Amniotic stem cell (primary cell): Measurements from ENCODE around the gene PRKCA.
"Not testable (repeated sequence)": the region's sequence is repeated elsewhere in the genome, so short reads cannot be mapped to it uniquely, and the experiment has no call there.

Experiments
- DNase-seq: peaks from one replicate; lab custom pipeline; 2025; lab: John Stamatoyannopoulos, UW

The PRKCA gene

DNA sequence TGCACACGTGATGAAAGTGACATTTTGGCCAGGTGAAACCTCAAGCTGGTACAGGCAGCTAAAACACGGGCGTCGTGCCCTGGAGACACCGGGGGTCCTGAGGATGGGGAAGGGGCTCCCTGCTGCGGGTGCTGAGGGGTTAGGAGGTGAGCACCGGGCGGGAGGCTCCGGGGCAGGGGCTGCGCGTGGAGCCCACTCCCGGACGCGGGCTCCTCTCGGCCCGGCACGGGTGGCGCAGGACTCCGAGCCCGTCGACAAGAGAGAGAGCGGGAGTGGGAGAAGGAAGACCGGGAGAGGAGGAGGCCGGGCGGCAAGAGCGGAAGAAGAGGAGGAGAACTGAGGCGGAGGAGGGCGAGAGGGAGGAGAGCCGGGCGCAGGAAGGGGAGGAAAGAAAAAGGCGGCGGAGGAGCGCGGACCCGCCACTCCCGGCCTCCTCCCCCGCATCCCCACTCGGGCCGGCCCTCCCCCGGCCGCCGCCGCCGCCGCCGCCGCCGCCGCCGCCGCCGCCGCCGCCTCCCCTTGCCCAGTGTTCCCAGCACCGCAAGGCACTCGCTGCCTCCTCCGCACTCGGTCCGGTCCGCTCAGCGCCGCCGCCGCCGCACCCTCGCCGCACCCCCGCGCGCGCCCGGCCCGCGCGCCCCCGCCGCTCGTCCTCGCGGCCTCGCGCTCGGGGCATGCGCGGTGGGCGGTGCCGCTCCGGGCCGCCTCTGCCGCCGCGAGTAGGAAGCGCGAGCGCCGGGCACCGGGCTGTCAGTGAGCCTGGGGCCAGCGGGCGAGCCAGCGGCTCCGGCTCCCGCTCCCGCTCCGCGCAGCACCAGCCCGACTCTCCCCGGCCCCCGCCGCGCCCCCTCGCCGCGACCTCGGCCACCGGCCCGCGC lies at the start of gene PRKCA:
Gene PRKCA (plus strand): TSS at position 750 of the 878 bp plus-strand sequence.
- peak; percentile 49 for DNase-seq

DNA sequence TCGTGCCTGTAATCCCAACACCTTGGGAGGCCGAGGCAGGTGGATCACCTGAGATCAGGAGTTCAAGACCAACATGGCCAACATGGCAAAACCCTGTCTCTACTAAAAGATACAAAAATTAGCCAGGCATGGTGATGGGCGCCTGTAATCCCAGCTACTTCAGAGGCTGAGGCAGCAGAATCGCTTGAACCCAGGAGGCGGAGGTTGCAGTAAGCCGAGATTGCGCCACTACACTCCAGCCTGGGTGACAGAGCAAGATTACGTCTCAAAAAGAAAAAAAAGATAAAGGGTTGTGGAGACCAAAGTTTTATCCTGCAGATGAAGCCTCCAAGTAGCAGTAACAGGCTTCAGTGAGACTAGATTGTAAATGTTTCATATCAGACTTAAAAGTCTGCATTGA lies 49.0 kb upstream of the PRKCA start:
- DNase-seq, result not testable (repeated sequence)

DNA sequence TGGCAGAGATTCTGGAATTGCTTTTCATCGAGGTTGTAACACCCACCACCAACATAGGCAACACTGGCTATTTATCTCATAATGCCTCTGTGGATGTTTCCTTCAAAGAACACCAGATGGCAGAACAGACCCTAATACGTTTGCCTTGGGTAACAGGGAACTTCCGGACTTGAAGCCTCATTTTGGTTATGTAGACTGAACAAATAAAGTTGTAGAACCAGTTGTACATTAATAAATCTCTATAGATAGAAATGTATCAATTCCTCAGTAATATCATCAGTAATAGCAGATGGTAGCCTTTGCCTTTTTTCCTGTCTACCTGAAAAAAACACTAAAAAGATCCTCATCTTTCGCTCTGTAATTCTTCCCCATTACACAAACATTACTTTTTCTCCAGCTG lies 47.3 kb upstream of the PRKCA start:
- DNase-seq, result peak; percentile 73

DNA sequence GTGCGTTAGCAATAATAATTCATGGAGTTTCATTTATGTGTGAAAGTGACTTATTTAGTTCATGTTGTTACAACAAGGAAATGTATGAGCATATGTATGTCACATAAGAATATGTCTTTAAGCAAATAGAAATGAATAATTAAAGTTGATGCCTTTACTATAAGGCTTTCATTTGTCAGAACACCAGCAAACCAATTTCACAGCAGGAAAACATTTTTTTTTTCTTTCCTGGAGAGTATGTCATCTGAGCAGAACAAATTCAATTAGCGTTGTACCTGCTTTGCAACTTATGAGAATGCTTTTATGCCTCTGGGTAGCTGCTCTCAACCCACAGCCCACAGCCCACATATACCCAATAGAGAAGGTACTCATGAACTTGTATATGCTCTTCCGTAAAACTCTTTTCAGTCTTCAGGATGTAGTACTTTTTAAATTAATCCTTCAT lies 46.9 kb upstream of the PRKCA start:
- no peak for DNase-seq

DNA sequence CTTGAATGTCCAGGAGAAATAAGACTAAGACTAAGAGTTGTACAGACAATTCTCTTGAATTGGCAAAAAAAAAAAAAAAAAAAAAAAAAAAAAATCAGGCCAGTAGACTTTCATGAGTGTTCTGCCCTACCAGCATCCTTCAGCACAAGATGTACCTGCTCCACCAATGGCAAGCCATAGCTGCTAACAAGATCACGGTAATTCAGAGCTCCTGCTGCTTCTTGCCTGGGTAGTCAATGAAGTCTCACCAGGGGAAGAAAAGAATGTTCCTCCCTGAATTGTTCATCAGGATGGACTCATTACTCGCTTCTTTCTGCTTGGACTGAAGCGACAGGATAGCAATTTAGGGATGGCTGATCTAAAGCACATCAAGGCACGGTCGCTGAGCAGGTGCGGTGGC lies 42.1 kb upstream of the PRKCA start:
- no peak for DNase-seq

DNA sequence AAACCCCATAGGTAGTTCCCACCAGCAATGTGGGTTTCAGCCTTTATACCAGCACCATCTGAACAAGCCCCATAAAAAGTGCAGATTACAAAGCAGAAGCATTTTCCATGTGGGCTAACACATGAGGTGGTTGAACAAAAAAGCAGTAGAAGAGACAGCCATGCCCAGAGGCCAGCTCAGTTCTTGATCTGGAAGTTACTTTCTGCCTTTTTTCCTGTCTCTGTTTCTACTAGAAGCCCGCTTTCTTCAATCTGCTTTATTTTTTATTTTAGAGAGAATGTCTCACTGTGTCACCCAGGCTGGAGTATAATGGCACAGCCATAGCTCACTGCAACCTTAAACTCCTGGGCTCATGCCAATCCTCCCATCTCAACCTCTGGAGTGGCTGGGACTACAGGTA lies 41.7 kb upstream of the PRKCA start:
- DNase-seq, result no peak

DNA sequence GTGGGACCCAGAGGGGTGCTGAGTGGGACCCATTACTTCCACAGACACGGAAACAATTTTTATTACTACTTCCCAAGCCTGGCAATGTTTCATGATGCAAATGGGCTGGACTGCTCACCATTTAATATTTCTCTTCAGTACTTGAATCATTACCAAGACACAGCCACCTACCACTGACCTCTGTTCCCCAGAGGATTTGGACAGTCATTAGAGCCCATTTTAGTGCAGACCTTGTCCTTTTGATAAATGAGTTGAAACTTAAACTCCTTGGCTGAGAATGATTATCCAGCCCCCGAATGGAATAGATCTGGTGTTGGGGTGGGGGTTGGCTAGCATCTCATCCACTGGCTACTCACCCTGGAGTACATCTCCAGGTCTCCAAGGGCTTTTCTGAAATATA lies 39.6 kb upstream of the PRKCA start:
- no peak for DNase-seq

DNA sequence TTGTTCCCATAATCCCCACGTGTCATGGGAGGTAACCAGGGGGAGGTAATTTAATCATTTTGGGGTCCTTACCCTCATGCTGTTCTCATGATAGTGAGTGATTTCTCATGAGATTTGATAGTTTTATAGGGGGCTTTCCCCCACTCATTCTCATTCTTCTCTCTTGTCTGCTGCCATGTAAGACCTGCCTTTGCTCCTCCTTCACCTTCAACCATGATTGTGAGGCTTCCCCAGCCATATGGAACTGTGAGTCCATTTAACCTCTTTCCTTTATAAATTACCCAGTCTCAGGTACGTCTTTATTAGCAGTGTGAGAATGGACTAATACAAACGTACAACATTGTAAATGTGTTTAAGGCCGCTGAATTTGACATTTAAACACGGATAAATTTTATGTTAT lies 37.7 kb upstream of the PRKCA start:
- no peak for DNase-seq

DNA sequence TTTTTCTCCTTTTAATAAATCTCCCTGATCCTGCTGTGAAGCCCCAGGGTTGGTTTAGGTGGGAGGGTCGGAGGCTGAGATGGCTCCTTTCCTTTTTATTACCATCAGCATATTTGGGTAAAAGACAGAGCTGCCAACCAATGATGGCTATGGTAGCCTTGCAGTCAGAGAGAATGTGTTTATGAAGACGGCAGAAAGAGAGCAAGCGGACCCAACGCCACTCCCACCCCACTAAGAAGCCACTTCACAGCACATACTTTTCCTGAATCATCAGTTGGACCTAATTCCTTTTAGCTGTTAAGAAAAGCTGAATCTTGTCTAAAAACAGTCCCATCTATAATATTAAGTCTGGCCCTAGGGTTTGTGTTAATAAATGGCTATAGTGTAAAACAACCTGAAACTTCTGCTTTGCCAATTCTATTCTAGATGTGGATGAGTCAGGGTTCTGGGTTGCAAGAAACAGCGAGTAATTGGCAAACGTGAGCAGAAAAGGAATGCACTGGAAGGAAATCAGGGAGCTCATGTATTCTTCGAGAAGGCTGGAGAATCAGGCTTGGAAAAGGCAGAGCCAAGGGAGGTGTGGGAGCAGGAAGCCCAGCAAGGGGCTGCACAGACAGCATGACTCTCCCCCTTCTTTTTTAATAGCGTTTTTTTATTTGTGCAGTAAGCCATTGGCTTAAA lies 34.0 kb upstream of the PRKCA start:
- DNase-seq, result peak; percentile 38

DNA sequence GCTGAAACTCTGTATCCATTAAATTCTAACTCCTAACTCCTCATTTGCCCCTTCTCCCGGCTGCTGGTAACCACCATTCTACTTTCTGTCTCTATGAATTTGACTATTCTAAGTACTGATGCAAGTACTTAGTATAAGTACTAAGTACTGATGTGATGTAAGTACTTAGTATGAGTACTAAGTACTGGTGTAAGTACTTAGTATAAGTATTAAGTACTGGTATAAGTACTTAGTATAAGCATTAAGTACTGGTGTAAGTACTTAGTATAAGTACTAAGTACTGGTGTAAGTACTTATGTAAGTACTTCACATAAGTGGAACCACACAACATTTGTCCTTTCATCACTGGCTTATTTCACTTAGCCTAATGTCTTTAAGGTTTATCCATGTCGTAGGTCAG lies 32.3 kb upstream of the PRKCA start:
- no peak for DNase-seq

DNA sequence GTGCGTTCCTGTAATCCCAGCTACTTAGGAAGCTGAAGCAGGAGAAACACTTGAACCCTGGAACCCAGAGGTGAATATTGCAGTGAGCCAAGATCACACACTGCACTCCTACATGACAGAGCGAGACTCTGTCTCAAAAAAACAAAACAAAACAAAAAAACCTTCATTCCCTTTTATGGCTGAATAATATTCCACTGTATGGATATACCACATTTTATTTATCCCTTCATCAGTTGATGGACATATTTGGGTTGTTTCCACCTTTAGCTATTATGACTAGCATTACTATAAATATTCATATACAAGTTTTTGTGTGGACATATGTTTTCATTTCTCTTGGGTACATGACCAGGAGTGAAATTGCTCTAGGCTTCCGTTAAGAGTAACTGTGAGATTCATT lies 30.9 kb upstream of the PRKCA start:
- no peak for DNase-seq

DNA sequence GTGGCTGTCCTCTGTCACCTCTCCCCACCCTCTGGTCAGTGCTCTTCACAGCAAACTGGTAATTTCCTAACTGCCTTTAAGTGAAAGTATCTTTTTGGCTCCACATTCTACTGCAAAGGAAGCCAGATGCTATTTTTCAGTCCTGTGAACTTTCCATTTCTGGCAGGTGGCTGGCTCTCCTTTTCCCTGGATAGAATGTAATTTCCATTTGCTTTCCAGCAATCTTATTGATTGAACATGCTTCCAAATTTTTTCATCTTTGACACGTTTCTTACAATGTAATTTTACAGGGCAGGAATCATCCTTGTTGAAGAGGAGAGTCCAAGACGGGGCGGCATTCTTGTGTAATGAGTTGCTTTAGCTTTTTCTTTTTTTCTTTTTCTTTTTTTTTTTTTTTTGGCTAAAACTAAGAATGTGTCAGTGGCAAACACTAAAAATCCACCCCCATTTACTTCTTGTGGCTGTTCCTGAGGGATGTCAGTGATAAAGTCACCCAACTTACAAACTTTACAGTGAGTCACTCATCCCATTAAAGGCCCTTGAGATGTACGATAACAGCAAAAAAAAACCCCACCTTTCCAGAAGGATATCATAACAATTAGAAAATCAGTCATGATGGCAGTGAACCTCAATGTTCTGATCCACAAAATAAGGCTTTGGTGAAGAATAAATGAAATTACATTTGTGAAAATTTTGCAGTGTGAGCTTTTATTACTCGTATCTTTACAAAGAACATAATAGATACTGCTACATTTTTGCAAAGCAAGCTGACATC lies 29.4 kb upstream of the PRKCA start:
- peak; percentile 48 for DNase-seq

DNA sequence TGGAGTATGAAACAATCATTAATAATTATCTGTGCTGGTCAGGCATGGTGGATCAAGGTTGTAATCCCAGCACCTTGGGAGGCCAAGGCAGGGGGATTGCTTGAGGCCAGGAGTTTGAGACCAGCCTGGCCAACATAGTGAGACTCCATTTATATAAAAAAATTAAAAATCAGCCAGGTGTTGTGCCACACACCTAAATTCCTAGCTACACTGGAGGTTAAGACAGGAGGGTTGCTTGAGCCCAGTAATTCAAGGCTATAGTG lies 28.9 kb upstream of the PRKCA start:
- no peak for DNase-seq

DNA sequence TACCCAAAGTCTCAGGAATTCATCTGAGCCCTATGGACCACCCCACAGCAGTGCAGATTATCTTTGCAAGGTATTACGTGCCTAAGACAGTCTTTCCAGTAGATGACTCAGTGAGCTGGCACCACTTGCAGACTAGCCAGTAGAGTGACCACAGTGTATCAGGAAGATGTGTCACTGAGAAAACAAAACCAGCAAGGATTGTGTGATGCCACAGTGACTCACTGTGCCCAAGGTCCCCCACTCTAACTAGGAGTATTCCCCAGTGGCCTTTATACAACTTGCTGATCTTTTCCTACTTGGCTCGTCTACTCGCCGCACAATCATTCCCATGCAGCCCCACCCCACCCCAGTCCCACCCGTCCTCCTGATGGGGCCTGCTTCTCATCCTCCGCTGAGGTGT lies 26.8 kb upstream of the PRKCA start:
- DNase-seq, result peak; percentile 91

DNA sequence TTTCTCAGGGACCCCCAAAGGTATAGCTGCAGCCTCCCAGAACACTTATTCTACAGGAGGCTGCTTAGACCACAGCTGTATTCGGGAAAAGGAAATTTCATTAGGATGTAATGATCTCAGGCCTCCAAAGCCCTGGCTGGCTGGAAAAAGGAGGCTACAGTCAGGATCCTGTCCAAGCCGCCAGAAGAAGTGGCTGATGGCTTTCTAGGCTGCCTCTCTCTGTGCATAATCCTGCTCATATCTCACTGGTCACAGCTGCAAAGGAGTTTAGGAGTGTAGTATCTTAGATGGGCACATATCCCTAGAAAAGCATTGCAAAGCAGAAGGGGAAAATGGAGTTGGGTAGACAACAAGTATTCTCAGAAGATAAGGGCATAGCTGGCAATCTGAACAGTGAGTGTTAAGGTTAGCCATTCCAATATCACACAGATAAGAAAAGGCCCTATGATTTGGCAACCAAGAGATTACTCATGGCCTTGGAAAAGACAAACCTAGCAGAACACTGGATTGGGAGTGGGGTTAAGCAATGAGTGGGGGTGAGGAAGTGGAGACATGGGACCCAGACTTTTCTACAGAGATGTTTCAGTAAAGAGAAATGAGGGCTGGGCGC lies 26.0 kb upstream of the PRKCA start:
- DNase-seq, result no peak

DNA sequence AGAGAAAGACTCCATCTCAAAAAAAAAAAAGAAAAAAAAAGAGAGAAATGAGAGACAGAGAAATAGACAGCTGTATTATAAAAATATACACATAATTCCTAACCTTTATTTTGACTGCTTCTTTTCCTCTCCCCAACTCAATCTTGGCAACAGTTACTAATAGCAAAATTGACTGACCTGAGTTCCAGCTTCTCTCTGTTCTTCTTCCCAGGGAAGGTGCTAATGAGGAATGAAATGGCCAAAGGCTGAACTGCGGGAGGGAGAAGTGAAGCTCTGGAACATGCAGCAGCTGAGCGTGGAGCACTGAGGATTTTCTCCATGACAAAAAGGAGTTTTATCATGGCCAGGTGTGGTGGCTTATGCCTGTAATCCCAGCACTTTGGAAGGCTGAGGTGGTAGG lies 25.2 kb upstream of the PRKCA start:
- DNase-seq, result no peak

DNA sequence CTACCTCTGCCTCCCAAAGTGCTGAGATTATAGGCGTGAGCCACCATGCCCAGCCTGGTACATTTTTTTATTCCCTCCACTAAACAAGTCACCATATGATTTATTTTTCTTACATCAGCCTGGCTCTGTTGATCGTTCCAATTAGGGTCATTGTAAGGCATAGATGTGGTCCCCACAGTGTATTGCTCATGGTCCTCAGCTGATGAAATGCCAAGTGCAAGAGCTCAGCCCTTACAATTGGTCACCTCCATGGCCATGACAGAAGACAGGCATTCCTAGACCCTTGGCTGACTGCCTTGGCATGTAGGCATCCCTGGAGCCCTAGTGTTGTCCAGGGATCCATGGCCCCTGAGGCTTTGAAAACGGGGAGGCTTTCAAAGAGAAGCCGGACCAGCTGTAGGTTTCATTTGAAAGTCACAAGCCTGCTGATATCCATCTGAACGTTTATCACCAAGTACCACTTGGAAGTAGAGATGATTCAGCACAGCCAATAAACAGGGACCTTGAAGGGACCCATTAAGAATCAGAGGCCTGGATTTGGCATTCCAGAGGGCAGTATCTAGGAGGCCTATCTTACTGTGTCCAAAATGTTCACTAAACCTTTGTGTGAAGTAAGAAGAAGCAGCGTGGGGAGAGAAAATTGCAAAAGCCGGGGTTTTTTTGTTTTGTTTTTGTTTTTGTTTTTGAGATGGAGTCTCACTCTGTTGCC lies 20.6 kb upstream of the PRKCA start:
- no peak for DNase-seq

DNA sequence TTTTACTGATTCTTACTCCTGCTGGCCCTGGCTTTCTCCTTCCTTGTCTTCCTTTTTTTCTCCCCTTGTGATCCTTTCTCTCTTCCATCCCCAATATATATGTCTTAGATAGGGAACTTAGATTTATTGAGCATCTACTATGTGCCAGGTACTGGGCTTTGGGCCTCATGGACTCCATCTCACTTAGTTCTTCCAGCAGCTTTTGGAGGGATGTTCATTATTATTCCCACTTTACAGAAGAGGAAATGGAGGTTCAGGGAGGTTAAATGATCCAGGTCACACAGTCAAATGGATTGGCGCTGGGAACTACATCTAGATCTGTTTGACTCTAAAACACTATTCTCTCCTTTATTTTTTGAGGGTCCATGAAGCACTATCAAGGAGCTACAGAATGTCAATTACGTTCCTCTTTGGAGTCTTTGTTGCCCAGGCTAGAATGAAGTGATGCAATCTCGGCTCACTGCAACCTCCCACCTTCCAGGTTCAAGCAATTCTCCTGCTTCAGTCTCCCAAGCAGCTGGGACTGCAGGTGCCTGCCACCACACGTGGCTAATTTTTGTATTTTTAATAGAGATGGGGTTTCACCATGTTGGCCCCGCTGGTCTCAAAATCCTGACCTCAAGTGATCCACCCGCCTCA lies 19.0 kb upstream of the PRKCA start:
- no peak for DNase-seq

DNA sequence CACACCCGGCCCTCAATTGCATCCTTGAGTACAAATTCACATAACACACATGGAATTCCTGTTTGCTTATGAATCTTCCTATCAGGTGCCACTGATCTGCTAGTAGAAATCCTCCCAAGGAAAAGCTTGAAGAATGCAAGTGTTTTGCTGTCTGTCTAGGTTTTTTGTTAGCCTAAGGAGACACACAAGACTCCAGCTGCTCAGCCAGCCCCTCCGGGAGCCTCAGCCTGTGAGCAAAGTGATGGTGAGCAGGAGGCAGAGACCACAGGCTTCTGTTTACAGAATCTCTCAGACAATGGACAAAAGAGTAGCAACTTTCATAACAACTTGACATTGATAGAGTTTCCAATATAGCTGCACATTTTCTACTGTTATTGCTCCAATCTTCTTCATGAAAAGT lies 18.4 kb upstream of the PRKCA start:
- no peak for DNase-seq

DNA sequence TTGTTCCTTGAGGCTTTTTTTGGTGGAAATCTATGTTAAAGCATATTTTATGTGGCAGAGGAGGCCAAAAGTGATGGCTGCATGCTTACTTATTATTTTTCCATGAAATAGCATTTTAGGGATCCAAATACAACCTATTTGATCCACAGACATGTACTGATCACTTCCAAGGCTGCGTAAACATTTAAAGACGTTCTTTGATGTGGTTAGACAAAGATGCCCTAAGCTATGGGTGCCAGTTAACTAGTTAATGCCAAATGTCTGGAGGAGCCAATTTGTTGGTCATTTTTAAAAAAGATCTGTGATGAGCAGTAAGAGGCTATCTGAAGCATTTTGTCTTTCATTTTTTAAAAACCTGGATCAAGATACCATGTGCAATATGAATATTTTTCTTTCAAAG lies 17.3 kb upstream of the PRKCA start:
- no peak for DNase-seq

DNA sequence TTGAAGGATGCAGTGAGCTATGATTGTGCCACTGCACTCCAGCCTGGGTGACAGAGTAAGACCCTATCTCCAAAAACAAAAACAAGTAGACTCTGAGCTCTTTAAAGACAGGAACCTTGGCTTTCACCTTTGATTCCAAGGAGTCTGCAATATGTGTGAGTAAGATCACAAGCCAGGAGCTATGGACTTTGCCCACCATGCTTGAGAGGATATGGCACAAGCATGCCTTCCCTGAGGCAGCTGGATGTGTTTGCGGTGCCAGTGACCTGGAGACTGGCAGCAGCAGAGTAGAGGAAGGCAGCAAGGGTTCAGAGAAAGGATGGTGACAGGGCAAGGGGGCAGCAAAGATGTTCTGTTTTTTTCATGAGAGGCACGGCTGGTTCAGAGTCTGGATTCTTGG lies 14.5 kb upstream of the PRKCA start:
- no peak for DNase-seq
